Testis (tissue), 3 donors: Measurements from ENCODE around the gene SEPTIN8. TPM values are rescaled to one million over a fixed set of nuclear protein-coding genes. Genes with fewer than 3 reads are reported as not detected.

Experiments used
- DNase-seq: peaks from one replicate; pipeline ENCODE4 v3.0.0-alpha.2; 2019
- H3K27ac ChIP-seq, 2 donors: fragments of 200-600 bp; sonication (generic); one replicate each; pipeline ENCODE4 v1.5.1; 2019
- H3K27me3 ChIP-seq: fragments of 200-600 bp; sonication (generic); one replicate; pipeline ENCODE4 v1.5.1; 2019
- H3K36me3 ChIP-seq: fragments of 200-600 bp; sonication (generic); one replicate; pipeline ENCODE4 v1.5.1; 2017; ENCODE audit warnings: low read depth; ENCODE audit errors: missing control alignments
- H3K4me1 ChIP-seq: fragments of 200-600 bp; sonication (generic); one replicate; pipeline ENCODE4 v1.5.1; 2019
- H3K4me3 ChIP-seq, 2 donors: fragments of 200-600 bp; sonication (generic); one replicate each; pipeline ENCODE4 v1.5.1; 2017 to 2019
- H3K9me3 ChIP-seq: fragments of 200-600 bp; sonication (generic); one replicate; pipeline ENCODE4 v1.5.1; 2017
- CTCF ChIP-seq, 3 experiments: fragments of 450-650 bp in 2 of 3; fragments of 200-600 bp in 1 of 3; sonication (generic) in 1 of 3; IDR thresholded peaks; one replicate each; pipeline ENCODE4 v1.5.1; 2016 to 2019; ENCODE audit warnings: antibody characterized with exemption in 3 of 3, mild to moderate bottlenecking in 2 of 3, moderate library complexity in 1 of 3
- POLR2A ChIP-seq: fragments of 450-650 bp; IDR thresholded peaks from one replicate; pipeline ENCODE4 v1.6.1; 2017; ENCODE audit warnings: antibody characterized with exemption, mild to moderate bottlenecking, moderate library complexity
- WGBS, 2 donors: methylation state at CpG; one replicate each; pipeline ENCODE4 v1.1.5; 2018; 5-methylcytosine and 5-hydroxymethylcytosine counted together
- intact Hi-C: fragments of 100-400 bp; cut with DNase I; formaldehyde crosslinking; loops from one replicate; pipeline ENCODE4 v1.15.1; 2023; ENCODE audit warnings: low total_unique reads
- polyA plus RNA-seq: library from polyadenylated mRNA; stranded (reverse); fragments of 350-450 nt; fragmentation: Illumina TruSeq; extraction: RNeasy Lipid Tissue Mini Kit (QIAGEN cat#74804); gene quantifications from one replicate; pipeline ENCODE4 v1.2.3, GENCODE V29; 2014; ENCODE audit warnings: low read depth, low replicate concordance; ENCODE audit not compliant: insufficient read depth
- total RNA-seq, 2 donors: library from RNA; depleted of rRNA; stranded (reverse); fragments of >200 nt; gene quantifications; one replicate each; pipeline ENCODE4 v1.2.3, GENCODE V29; 2016

SEPTIN8 gene
- total and polyA plus RNA-seq, 3 donors from 2014 or later, result 12.4 to 16.4 (median 13.9) TPM

DNA sequence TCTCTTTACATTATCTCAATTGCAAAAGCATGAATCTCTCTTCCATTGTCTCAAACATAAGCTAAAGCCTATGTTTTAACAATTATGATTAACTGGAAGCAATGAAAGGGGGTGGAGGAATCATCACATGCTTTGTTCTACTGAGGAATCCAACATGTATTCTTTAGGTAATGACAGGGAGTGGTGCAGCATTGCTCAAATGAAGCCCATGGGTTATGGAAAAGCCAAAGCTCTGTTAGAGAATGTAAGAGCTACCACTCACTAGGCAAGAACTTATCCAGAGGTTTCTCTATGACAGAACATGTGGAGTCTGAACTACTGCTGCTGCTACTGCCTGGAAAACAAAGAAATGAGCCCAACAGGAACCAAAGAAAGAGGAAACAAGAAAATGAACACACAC is 68.4 kb downstream of the SEPTIN8 start:
- no peaks in the 10 kb centered on the region for H3K9me3 ChIP-seq
- intact Hi-C loops, result no loop called here
- no peaks in the 10 kb centered on the region for H3K27me3 ChIP-seq
- no peak overlapping the region for H3K27ac ChIP-seq
- no peaks in the 10 kb centered on the region for H3K36me3 ChIP-seq
- no peak overlapping the region for H3K4me3 ChIP-seq
- H3K4me1 ChIP-seq, result no peaks in the 10 kb centered on the region
- no peak for DNase-seq
- no peak for TF ChIP-seq POLR2A
- no peak for TF ChIP-seq CTCF (IDR thresholded peaks at IDR 0.05)

GRCh38 chr5:132704875-132705274 is 72.2 kb downstream of the SEPTIN8 start:
- intact Hi-C loops, result no loop called here
- Histone ChIP-seq H3K27ac (no peak overlapping the region), H3K9me3 (no peaks in the 10 kb centered on the region), H3K4me3 (no peak overlapping the region), H3K4me1 (no peaks in the 10 kb centered on the region), H3K36me3 (no peaks in the 10 kb centered on the region), H3K27me3 (no peaks in the 10 kb centered on the region)
- no peak for TF ChIP-seq CTCF (IDR thresholded peaks at IDR 0.05)
- no peak for TF ChIP-seq POLR2A
- 94 to 100% methylated on average over 1 of the region's 1 CpG for WGBS, 2 donors
- DNase-seq, result no peak

Other genes with a start within 250 kb of the SEPTIN8 start
- 10 to 100 TPM in 1 of 2 donors, 1 to 10 TPM in 1; 2.2 to 12.4 TPM for gene IL5, start 233.7 kb downstream of the SEPTIN8 start, total RNA-seq
- 5.4 TPM for gene IL5, start 233.7 kb downstream of the SEPTIN8 start, polyA plus RNA-seq
- 10 to 100 TPM; 38.6 to 41.6 TPM for gene RAD50, start 220.3 kb downstream of the SEPTIN8 start, total RNA-seq
- gene RAD50, start 220.3 kb downstream of the SEPTIN8 start, polyA plus RNA-seq, result 5.0 TPM
- gene IL13, start 119.1 kb downstream of the SEPTIN8 start, total RNA-seq, result 10 to 100 TPM; 17.3 to 25.0 TPM
- gene IL13, start 119.1 kb downstream of the SEPTIN8 start, polyA plus RNA-seq, result 73.4 TPM
- not detected for gene IL4, start 103.2 kb downstream of the SEPTIN8 start, total RNA-seq
- gene IL4, start 103.2 kb downstream of the SEPTIN8 start, polyA plus RNA-seq, result not detected
- gene KIF3A, start 39.7 kb downstream of the SEPTIN8 start, total RNA-seq, result 10 to 100 TPM; 30.8 to 38.6 TPM
- 23.2 TPM for gene KIF3A, start 39.7 kb downstream of the SEPTIN8 start, polyA plus RNA-seq
- gene CCNI2, start 29.8 kb downstream of the SEPTIN8 start, total RNA-seq, result 1 to 10 TPM; 2.7 to 4.5 TPM
- 1.1 TPM for gene CCNI2, start 29.8 kb downstream of the SEPTIN8 start, polyA plus RNA-seq
- gene SOWAHA, start 36.1 kb upstream of the SEPTIN8 start, total RNA-seq, result 1 to 10 TPM; 1.2 to 1.3 TPM
- gene SOWAHA, start 36.1 kb upstream of the SEPTIN8 start, polyA plus RNA-seq, result 0.46 TPM
- 1 to 10 TPM; 9.0 to 9.6 TPM for gene SHROOM1, start 53.4 kb upstream of the SEPTIN8 start, total RNA-seq
- gene SHROOM1, start 53.4 kb upstream of the SEPTIN8 start, polyA plus RNA-seq, result 2.1 TPM
- gene GDF9, start 89.2 kb upstream of the SEPTIN8 start, total RNA-seq, result 10 to 100 TPM in 1 of 2 donors, 1 to 10 TPM in 1; 5.7 to 13.5 TPM
- gene GDF9, start 89.2 kb upstream of the SEPTIN8 start, polyA plus RNA-seq, result 14.2 TPM
- 100 to 1,000 TPM; 154 to 171 TPM for gene UQCRQ, start 89.4 kb upstream of the SEPTIN8 start, total RNA-seq
- gene UQCRQ, start 89.4 kb upstream of the SEPTIN8 start, polyA plus RNA-seq, result 167 TPM
- 1 to 10 TPM; 1.8 to 4.1 TPM for gene LEAP2, start 96.4 kb upstream of the SEPTIN8 start, total RNA-seq
- 3.6 TPM for gene LEAP2, start 96.4 kb upstream of the SEPTIN8 start, polyA plus RNA-seq
- 100 to 1,000 TPM; 112 TPM for gene AFF4, start 186.4 kb upstream of the SEPTIN8 start, total RNA-seq
- 57.2 TPM for gene AFF4, start 186.4 kb upstream of the SEPTIN8 start, polyA plus RNA-seq
- gene ZCCHC10, start 249.3 kb upstream of the SEPTIN8 start, total RNA-seq, result 10 to 100 TPM; 29.1 to 35.7 TPM
- 45.4 TPM for gene ZCCHC10, start 249.3 kb upstream of the SEPTIN8 start, polyA plus RNA-seq